ENCODE results near the gene MYH7B.

DNA sequence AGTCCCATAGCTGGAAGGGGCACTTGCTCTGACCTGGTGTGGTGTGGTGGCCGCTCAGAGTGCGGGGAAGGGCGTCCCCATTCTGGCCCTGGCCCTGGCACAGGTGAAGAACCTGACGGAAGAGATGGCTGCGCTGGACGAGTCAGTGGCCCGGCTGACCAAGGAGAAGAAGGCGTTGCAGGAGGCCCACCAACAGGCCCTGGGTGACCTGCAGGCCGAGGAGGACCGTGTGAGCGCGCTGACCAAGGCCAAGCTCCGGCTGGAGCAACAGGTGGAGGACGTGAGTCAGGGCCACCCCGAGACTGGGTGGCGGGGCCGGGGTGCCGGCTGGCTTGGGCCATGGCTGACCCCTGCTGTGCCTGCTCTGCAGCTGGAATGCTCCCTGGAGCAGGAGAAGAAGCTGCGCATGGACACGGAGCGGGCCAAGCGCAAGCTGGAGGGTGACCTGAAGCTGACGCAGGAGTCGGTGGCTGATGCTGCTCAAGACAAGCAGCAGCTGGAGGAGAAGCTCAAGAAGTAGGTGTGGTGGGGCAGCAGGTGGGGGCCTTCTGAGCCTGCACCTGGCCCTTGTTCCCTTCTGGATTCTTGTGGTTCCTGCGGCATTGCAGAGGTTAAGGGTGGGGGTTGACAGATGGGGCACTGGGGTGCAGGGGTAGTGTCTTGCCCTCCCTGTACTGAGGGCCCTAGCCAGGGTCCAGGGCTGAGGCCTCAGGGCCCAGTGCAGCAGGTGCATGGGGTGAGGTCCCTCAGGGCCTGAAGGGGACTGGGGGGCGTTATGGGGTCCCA, 40.8 kb downstream of the MYH7B start:
- no peak for TF ChIP-seq TAF1 (IDR thresholded peaks at IDR 0.05; ENCODE audit: low read depth, low read length)
- no peak for TF ChIP-seq POLR2A (IDR thresholded peaks at IDR 0.05; ENCODE audit: low read depth, low read length)
- no peak for TF ChIP-seq POLR2AphosphoS5 (IDR thresholded peaks at IDR 0.05; ENCODE audit: low read depth, low read length)
